GM21367 (cell line): ENCODE data around the gene TNMD.
"Not testable (repeated sequence)": the region's sequence is repeated elsewhere in the genome, so short reads cannot be mapped to it uniquely, and the experiment has no call there.

Source experiments
- ATAC-seq: cut with Tn5 transposase; IDR thresholded peaks from one replicate; pipeline ENCODE4 v1.9.1; 2021; ENCODE audit not compliant: unreplicated experiment

The TNMD gene

GRCh38 chrX:100584611-100585010, at the start of gene TNMD:
Gene TNMD (plus strand): TSS chrX:100584936. CDS start chrX:100585019, 83 bp downstream.
- ATAC-seq, result no peak

DNA sequence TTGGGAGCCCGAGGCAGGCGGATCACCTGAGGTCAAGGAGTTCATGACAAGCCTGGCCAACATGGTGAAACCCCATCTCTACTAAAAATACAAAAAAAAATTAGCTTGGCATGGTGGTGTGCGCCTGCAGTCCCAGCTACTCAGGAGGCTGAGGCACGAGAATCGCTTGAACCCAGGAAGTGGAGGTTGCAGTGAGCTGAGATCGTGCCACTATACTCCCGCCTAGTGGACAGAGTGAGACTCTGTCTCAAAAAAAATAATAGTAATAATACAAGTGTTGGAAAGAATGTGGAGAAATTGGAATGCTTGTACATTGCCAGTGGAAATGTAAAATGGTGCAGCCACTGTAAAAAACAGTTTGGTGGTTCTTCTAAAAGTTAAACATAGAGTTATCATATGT, 19.2 kb upstream of the TNMD start:
- ATAC-seq, result not testable (repeated sequence)

DNA sequence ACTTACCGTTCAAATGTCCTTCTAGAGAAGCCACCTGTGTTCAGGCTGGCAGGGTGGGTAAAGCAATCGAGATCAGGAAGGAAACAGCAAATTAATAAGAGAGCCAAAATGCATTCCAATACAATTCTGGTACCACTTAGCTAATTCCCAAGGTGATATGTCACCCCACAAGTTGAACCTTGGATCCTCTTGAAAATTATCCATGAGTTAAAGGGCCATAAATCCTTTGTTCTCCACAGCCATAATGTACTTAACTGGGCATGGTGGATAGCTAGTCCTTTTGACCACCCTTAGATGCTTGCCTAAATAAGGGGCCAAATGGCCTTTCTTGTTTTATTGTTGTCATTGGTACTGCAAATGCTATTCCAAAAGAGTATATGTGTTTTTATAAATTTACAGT, 2.0 kb downstream of the TNMD start:
- ATAC-seq, result no peak

GRCh38 chrX:100587861-100588260, 3.1 kb downstream of the TNMD start:
- ATAC-seq, result no peak

DNA sequence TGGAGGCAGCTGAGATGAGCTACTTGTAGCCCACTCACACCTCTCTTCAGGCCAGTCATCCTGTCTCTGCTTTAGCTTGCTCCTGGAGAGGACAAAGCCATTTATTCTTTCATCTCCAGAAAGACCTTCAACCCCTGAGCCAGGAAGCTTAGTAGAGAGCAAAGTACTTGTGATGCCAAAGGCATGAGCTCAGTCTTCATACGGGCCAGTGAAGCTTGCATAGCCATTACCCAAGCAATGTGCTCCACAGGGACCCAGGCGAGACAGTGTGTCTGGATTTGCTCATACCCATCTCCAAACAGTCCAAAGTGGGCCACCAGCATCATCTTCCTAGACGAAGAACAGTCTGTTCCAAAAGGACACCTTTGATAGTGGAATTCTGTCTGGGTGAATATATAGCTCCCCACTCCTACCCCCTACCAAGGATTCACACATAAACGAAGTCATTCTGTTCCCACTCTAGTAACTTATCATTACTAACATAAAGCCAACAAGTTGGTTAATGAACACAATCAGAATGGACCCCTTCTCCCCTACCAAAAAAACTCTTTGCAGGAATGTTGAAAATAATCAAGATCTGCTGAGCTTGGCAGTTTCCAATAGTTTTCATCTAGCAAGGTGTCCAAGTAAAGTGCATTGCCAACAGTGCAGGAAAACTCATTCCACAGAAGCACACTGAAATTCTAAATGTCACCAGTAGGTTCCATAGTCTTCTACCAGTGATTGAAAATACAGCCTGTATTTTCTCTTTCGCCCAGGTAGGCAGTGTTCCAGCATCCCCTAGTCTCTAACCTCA, 6.7 kb downstream of the TNMD start:
- no peak for ATAC-seq

GRCh38 chrX:100593126-100593525, 8.4 kb downstream of the TNMD start:
- no peak for ATAC-seq

DNA sequence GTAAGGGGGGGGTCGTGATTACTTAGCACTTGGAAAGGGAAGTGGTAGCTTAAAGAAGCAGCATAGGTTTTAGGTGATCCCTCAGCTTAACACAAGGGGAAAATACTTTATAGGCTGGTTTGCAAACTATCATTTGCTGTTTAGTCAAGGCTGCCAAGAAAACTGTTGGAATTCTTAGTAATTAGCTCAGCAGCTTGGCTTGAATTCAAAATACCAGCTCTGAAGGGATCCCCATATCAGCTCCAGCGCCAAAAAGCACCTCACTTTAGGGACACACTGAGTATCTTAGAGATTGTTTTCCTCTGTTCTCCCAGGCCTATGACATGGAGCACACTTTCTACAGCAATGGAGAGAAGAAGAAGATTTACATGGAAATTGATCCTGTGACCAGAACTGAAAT, 8.8 kb downstream of the TNMD start:
- no peak for ATAC-seq

GRCh38 chrX:100596601-100597000, 11.9 kb downstream of the TNMD start:
- no peak for ATAC-seq

- ATAC-seq, result no peak
These were observed 14.7 kb downstream of the TNMD start for GRCh38 chrX:100599456-100599855.

- ATAC-seq, result no peak
These were observed 15.6 kb downstream of the TNMD start for GRCh38 chrX:100600340-100600739.

- no peak for ATAC-seq
These were observed 16.0 kb downstream of the TNMD start for GRCh38 chrX:100600758-100601157.

DNA sequence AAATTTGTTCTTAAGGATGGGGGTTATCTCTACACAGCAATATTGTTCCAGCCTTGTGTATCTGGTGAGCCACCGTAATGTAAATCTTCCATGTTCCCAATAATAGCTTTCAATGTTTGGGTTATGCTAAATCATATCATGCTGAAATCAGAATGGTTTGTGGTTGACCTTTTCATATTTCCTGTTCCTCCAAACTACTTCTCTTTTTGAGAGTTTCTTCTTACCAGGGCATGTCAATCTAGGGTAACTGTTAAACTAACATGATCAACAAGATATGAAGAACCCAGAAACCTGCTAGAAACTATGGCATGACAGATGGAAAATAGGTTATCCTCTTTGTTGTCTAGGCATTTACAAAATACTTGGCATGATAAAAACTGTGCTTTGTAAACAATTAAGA, 22.0 kb downstream of the TNMD start:
- no peak for ATAC-seq

DNA sequence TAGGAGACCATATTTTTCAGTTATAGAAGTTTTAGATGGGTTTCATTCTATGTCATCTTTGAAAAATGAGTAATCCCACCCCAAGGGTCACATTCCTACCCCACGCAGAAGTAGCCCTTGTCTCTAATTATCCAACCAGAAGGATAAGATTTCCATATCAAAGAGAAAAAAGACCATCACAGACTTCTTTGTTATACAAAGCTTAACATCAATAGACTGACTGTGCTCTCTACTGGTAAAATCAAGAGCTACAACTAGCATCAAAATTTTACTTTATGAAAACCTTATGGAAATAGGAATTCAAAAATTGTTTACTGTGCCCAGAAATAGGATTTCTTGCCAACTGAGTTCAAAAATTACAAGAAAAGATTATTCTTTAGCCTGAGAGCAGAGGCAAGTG, 24.9 kb downstream of the TNMD start:
- no peak for ATAC-seq

DNA sequence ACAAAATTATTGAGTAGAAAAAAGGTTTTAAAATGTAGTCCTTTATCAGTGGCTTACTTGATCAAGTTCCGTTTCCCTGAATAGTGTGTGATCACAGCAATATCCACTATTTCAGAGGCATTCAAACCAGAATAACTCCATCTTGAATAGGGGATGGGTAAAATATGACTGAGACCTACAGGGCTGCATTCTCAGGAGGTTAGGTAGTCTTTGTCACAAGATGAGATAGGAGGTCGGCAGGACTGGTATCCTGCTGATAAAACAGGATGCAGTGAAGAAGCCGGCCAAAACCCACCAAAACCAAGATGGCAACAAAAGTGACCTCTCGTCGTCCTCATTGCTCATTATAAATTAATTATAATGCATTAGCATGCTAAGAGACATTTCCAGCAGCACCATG, 27.2 kb downstream of the TNMD start:
- ATAC-seq, result no peak

- ATAC-seq, result peak; percentile 98
These were observed 30.3 kb downstream of the TNMD start for GRCh38 chrX:100615005-100615404.

GRCh38 chrX:100623001-100623400, 38.3 kb downstream of the TNMD start:
- ATAC-seq, result no peak

DNA sequence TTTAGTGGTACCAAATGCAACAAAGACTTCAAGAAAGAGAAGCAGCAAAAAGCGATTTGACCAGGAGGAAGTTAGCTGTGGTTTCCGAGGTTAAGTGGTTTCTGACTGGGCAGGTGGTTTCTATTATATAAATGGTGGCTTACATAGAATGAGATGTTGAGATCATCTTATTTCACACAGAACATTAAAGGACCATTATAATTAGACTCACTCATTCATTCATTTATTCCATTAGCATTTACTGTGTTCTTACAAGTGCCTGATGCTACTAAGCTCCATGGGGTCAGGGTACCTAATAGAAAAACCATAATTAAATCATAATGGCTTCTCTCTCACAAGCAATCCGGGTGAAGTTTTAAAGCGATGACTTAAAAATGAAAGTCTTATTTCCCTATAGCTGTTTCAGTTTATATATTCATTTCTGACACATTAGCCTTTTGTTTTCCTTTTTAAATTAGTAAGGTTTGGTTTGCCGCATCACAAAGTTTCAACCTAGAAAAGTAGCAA, 41.3 kb downstream of the TNMD start:
- peak; percentile 96 for ATAC-seq

DNA sequence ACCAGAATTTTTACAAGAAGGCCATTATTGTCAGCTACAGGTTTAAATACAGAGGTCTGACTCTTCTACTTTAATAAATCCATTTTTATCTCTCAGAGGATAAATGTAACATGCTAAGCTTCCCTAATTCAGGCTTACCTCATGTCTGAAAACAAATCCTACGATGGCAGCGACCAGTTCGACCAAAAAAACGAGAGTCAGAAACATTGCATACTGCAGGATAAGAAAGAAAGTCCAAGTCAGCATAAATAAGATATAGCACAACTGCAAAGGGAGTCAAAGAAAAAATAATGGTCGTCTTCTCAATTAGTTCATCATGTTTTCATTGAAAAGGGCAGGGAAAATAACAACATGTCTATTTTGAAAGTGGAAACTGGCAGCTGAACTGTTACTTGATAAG, 50.3 kb downstream of the TNMD start:
- ATAC-seq, result no peak

GRCh38 chrX:100635989-100636320, 51.2 kb downstream of the TNMD start:
- no peak for ATAC-seq

GRCh38 chrX:100636321-100636991, 51.7 kb downstream of the TNMD start, which contains the start of gene TSPAN6:
Gene TSPAN6 (minus strand): TSS chrX:100636806. CDS start chrX:100636694, 112 bp downstream.
- ATAC-seq, result peak; percentile 80

DNA sequence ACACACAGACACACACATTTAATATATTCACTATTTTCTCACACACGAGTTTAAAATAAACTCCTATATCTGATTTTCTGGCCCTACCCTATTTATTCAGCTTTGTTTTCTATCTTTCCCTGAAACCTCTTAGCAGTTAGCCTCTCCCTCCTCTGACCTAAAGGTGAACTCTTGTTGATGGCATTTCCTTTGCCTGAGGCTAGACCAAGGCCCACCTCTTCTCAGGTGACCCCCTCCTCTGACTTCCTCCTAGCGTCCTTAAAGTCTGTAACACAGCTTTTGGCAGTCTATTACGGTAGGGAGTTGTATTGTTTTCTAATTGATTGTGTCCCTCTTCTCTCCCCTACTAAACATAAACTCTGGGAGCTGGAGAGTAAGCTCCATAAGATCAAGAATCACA, 57.6 kb downstream of the TNMD start:
- no peak for ATAC-seq

DNA sequence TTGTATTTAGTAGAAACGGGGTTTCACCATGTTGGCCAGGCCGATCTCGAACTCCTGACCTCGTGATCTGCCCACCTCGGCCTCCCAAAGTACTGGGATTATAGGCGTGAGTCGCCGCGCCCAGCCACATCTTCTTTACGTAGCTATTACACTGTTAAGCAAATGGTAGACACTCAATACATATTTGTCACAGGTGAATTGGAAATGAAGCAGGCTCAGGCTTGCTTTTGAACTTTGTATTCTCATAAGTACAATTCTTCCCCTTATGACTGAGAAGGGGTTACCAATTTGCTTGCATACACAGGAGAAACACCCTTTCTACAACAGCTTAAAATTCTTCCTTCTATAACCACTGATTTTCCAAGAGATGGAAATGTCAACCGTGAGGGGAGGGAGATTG, 58.5 kb downstream of the TNMD start:
- ATAC-seq, result no peak
